H1 (cell line): ENCODE measurements around the gene MSI1.

Source experiments
- KDM1A ChIP-seq: fragments of 200-600, 300-600 bp; sonication (generic); IDR thresholded peaks from 2 replicates; pipeline ENCODE4 v1.7.1; 2016; ENCODE audit warnings: mild to moderate bottlenecking, low read length, borderline replicate concordance
- SUZ12 ChIP-seq: fragments of 200-600 bp; sonication (generic); IDR thresholded peaks from 2 replicates; pipeline ENCODE4 v1.6.1; 2012; ENCODE audit warnings: mild to moderate bottlenecking, inconsistent platforms, low read length, moderate library complexity, mixed read lengths

GRCh38 chr12:120337730-120338129, 31.2 kb downstream of the MSI1 start:
- no peak for TF ChIP-seq SUZ12
- TF ChIP-seq KDM1A, result no peak
